Trophoblast cell (in vitro differentiated cells and primary cell): ENCODE results near the gene SECTM1.

Source experiments
- DNase-seq, 2 donors: peaks; one replicate each; pipeline ENCODE4 v3.0.0-alpha.2; 2016
- H2AFZ ChIP-seq: 2 replicates; pipeline ENCODE4 v1.6.1; 2013; ENCODE audit warnings: low read length, moderate library complexity, mild to moderate bottlenecking; ENCODE audit not compliant: insufficient read depth, poor library complexity
- H2AK5ac ChIP-seq: 2 replicates; pipeline ENCODE4 v1.6.1; 2013; ENCODE audit warnings: mild to moderate bottlenecking, low read length
- H2BK120ac ChIP-seq: 2 replicates; pipeline ENCODE4 v1.6.1; 2013; ENCODE audit warnings: low read length, mild to moderate bottlenecking, moderate library complexity; ENCODE audit not compliant: insufficient read depth, poor library complexity
- H2BK12ac ChIP-seq: 2 replicates; pipeline ENCODE4 v1.6.1; 2013; ENCODE audit warnings: mild to moderate bottlenecking, low read length, moderate library complexity
- H2BK5ac ChIP-seq: 2 replicates; pipeline ENCODE4 v1.6.1; 2013; ENCODE audit warnings: low read length, low read depth, moderate library complexity, mild to moderate bottlenecking; ENCODE audit not compliant: poor library complexity
- H3K14ac ChIP-seq: 2 replicates; pipeline ENCODE4 v1.6.1; 2013; ENCODE audit warnings: mild to moderate bottlenecking, low read length
- H3K18ac ChIP-seq: 2 replicates; pipeline ENCODE4 v1.6.1; 2013; ENCODE audit warnings: mild to moderate bottlenecking, low read length
- H3K23ac ChIP-seq: 2 replicates; pipeline ENCODE4 v1.6.1; 2013; ENCODE audit warnings: low read length
- H3K27ac ChIP-seq: 2 replicates; pipeline ENCODE4 v1.5.1; 2013; ENCODE audit warnings: low read depth, mild to moderate bottlenecking, inconsistent platforms, low read length, moderate library complexity
- H3K27me3 ChIP-seq: 2 replicates; pipeline ENCODE4 v1.6.1; 2013; ENCODE audit warnings: inconsistent platforms, mild to moderate bottlenecking, low read length, moderate library complexity; ENCODE audit not compliant: insufficient read depth
- H3K36me3 ChIP-seq, 2 experiments: 1 replicate in 1 of 2; 2 replicates in 1 of 2; pipeline ENCODE4 v1.6.1; 2013; ENCODE audit warnings: low read length in 2 of 2, mild to moderate bottlenecking in 2 of 2, moderate library complexity in 1 of 2; ENCODE audit not compliant: insufficient read depth in 2 of 2, control insufficient read depth in 1 of 2
- H3K4ac ChIP-seq: 2 replicates; pipeline ENCODE4 v1.6.1; 2013; ENCODE audit warnings: low read depth, mild to moderate bottlenecking, low read length, moderate library complexity
- H3K4me1 ChIP-seq, 2 experiments: 1 replicate in 1 of 2; 2 replicates in 1 of 2; pipeline ENCODE4 v1.6.1; 2013; ENCODE audit warnings: low read length in 2 of 2, mild to moderate bottlenecking in 2 of 2, moderate library complexity in 1 of 2; ENCODE audit not compliant: insufficient read depth in 2 of 2, control insufficient read depth in 1 of 2
- H3K4me2 ChIP-seq: 2 replicates; pipeline ENCODE4 v1.6.1; 2013; ENCODE audit warnings: inconsistent platforms, mild to moderate bottlenecking, low read length, moderate library complexity
- H3K4me3 ChIP-seq: 2 replicates; pipeline ENCODE4 v1.5.1; 2013; ENCODE audit warnings: mild to moderate bottlenecking, low read depth, low read length, inconsistent platforms
- H3K79me1 ChIP-seq: one replicate; pipeline ENCODE4 v1.6.1; 2013; ENCODE audit warnings: low read length
- H3K79me2 ChIP-seq: 2 replicates; pipeline ENCODE4 v1.6.1; 2013; ENCODE audit warnings: low read length, mild to moderate bottlenecking; ENCODE audit not compliant: control insufficient read depth, insufficient read depth, poor library complexity
- H3K9ac ChIP-seq: 2 replicates; pipeline ENCODE4 v1.6.1; 2013; ENCODE audit warnings: mild to moderate bottlenecking, low read length
- H3K9me3 ChIP-seq: 2 replicates; pipeline ENCODE4 v1.6.1; 2013; ENCODE audit warnings: low read depth, mild to moderate bottlenecking, control low read depth, inconsistent platforms, low read length; ENCODE audit not compliant: insufficient read depth
- H4K12ac ChIP-seq: 2 replicates; pipeline ENCODE4 v1.6.1; 2013; ENCODE audit warnings: low read depth, mild to moderate bottlenecking, low read length, moderate library complexity
- H4K8ac ChIP-seq: 2 replicates; pipeline ENCODE4 v1.6.1; 2013; ENCODE audit warnings: low read depth, mild to moderate bottlenecking, low read length, moderate library complexity
- H4K91ac ChIP-seq: one replicate; pipeline ENCODE4 v1.6.1; 2013; ENCODE audit warnings: low read depth, mild to moderate bottlenecking, low read length, moderate library complexity
- WGBS: extraction: QIAGEN DNeasy Blood & Tissue Kit; methylation state at CpG from one replicate; pipeline ENCODE4 v1.1.7; 2013; ENCODE audit warnings: missing lambda C conversion rate; ENCODE audit not compliant: insufficient read length, insufficient coverage; ENCODE audit errors: extremely low coverage; 5-methylcytosine and 5-hydroxymethylcytosine counted together

The SECTM1 gene

DNA sequence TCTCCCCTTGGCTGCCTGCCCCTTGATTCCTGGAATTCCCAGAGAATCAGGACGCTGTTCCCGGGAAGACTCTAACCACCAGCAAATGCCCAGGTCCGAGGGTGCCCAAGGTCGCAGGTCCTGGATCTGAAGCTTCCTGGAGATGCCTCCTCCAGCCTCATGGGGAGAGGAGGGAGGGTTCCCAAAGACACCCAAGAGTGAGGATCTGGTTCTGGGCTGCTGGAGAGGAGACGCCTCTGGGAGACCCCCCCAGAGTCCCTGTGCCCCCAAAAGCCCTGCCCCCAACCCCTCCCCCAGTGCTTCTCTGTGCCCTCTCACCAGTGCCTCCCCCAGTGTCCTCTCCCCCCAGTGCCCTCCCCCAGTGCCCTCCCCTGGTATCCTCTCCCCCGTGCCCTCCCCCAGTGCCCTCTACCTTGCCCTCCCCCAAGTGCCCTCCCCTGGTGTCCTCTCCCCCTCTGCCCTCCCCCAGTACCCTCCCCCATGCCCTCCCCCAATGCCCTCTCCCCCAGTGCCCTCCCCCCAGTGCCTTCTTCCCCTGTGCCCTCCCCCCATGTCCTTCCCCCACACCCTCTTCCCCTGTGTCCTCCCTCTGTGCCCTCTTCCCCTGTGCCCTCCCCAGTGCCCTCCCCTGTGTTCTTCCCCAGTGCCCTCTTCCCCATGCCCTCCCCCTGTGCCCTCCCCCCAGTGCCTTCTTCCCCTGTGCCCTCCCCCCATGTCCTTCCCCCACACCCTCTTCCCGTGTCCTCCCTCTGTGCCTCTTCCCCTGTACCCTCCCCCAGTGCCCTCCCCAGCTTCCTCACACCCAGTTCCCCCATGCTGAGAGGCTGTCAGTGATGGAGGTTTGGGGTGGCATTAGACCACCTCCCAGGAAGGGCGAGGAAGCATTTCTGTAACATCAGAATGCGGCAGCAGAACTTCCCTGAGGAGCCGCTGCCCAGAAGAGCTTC is 6.3 kb upstream of the SECTM1 start:
- peaks cover 14 to 24% of the 10 kb centered on the region in 2 experiments for H3K4me1 ChIP-seq
- H3K27ac ChIP-seq, result peak overlapping the region; percentile 75
- peak overlapping the region; percentile 52 for H3K4me2 ChIP-seq
- peak overlapping the region; percentile 97 for H3K18ac ChIP-seq
- peak overlapping the region; percentile 42 for H3K4me3 ChIP-seq
- peak overlapping the region; percentile 82 for H2BK120ac ChIP-seq
- H4K91ac ChIP-seq, result peak overlapping the region; percentile 80
- H2BK5ac ChIP-seq, result peak overlapping the region; percentile 58
- H3K79me1 ChIP-seq, result peaks cover 14% of the 10 kb centered on the region
- H3K14ac ChIP-seq, result peak overlapping the region; percentile 52
- H3K27me3 ChIP-seq, result peaks cover 1% of the 10 kb centered on the region
- H3K4ac ChIP-seq, result peak overlapping the region; percentile 96
- H3K9ac ChIP-seq, result peak overlapping the region; percentile 2
- H2AFZ ChIP-seq, result peak overlapping the region; percentile 55
- H4K8ac ChIP-seq, result peak overlapping the region; percentile 78
- no peak overlapping the region for H3K23ac ChIP-seq
- H3K9me3 ChIP-seq, result peaks cover 8% of the 10 kb centered on the region
- H2AK5ac ChIP-seq, result peak overlapping the region; percentile 93
- H4K12ac ChIP-seq, result peak overlapping the region; percentile 29
- no peak for DNase-seq
- H3K36me3 ChIP-seq, result no peaks in the 10 kb centered on the region
- H2BK12ac ChIP-seq, result peak overlapping the region; percentile 96
- WGBS, result no CpG with 5 or more reads among the region's 10 CpGs
- peaks cover 8% of the 10 kb centered on the region for H3K79me2 ChIP-seq

DNA sequence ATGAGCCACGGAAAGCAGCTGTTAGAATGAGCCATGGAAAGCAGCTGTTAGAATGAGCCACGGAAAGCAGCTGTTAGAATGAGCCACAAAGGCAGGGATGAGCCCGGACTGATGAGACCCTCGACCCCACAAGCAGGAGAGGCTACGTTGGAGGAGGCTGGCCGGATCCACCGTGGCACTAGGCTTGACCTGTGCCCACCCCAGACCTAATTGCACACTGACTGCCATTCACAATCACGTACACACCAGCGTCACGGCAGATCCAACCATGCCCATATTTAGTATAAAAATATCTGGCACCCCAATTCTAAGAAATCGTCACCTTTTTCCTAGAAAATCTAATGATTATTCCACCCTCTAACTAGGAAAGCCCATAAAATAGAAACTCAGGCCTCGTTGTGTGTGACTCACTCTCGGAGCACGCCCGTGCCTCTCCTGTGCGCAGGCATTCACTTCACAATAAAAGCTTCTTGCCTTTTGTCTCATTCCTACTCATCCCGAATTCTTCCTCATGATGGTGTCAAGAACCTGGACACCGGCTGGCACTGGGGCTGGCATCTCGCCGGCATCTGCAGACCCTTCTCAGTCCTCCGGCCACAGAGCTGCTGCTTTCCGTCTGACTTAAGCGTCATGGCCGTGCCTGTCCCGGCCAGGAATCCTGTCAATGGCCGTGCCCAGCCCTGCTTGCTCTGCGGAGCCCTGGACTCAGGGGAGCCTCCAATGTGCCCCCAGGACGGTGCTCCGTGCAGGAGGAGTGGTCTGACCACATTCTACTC is 5.5 kb upstream of the SECTM1 start:
- WGBS, result no CpG with 5 or more reads among the region's 29 CpGs
- peak overlapping the region; percentile 79 for H3K14ac ChIP-seq
- H2AFZ ChIP-seq, result peak overlapping the region; percentile 55
- H2BK5ac ChIP-seq, result peak overlapping the region; percentile 58
- H3K27me3 ChIP-seq, result peaks cover 10% of the 10 kb centered on the region
- peak overlapping the region; percentile 96 for H3K4ac ChIP-seq
- peak overlapping the region; percentile 93 for H2AK5ac ChIP-seq
- DNase-seq, result peak; percentile 43 to 65
- peak overlapping the region; percentile 75 for H3K27ac ChIP-seq
- peak overlapping the region; percentile 89 for H4K91ac ChIP-seq
- H3K9ac ChIP-seq, result peak overlapping the region; percentile 2
- peak overlapping the region; percentile 97 for H3K18ac ChIP-seq
- H3K4me2 ChIP-seq, result peak overlapping the region; percentile 52
- peak overlapping the region; percentile 85 for H2BK120ac ChIP-seq
- peak overlapping the region; percentile 29 for H4K12ac ChIP-seq
- peaks cover 13% of the 10 kb centered on the region for H3K9me3 ChIP-seq
- peak overlapping the region; percentile 42 for H3K4me3 ChIP-seq
- H3K23ac ChIP-seq, result no peak overlapping the region
- peaks cover 8% of the 10 kb centered on the region for H3K79me2 ChIP-seq
- peak overlapping the region; percentile 96 for H2BK12ac ChIP-seq
- peaks cover 11% of the 10 kb centered on the region for H3K79me1 ChIP-seq
- peaks cover 11 to 16% of the 10 kb centered on the region in 2 experiments for H3K4me1 ChIP-seq
- peak overlapping the region; percentile 78 for H4K8ac ChIP-seq
- H3K36me3 ChIP-seq, result no peaks in the 10 kb centered on the region

DNA sequence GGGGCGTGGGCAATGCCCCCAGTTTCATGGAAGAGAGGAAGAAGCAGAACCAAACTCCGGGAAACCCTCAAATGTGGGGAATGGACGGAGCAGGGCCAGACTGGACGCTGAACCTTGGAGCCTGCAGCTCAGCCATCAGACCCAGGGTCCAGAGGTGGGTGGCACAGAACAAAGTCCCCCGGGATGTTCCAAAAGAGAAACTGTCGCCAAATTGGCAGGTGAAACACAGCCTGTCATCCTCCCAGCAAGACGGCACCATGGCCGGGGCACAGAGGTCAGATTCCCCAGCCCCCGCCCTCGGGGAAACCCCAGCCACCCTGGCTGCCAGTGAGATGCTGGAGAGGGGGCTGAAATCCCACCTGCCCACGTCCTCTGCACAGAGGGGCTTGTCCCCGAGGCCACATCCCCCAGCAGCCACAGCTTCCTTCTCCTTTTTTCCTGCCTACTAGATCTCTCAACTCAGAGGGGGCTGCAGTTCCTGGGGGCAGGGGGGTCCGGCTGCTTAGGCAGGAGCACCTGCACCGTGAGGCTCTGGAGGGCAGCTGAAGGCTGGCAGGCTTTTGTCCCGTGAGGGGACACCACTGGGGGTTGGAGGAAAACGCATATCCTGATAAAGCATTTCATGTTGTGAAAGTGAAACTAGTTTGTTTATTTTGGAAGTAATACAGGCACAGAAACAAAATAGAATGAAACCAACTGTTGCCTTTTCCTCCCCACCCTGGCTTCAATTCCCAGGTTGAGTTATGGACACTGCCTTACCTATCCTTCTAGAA is 1.2 kb upstream of the SECTM1 start:
- no peaks in the 10 kb centered on the region for H3K36me3 ChIP-seq
- peaks cover 8% of the 10 kb centered on the region for H3K9me3 ChIP-seq
- H2AFZ ChIP-seq, result no peak overlapping the region
- no peak overlapping the region for H4K8ac ChIP-seq
- H3K79me2 ChIP-seq, result peaks cover 8% of the 10 kb centered on the region
- no peak overlapping the region for H3K9ac ChIP-seq
- H3K4me3 ChIP-seq, result peak overlapping the region; percentile 12
- H2BK5ac ChIP-seq, result no peak overlapping the region
- no CpG with 5 or more reads among the region's 16 CpGs for WGBS
- no peak overlapping the region for H3K18ac ChIP-seq
- peaks cover 11% of the 10 kb centered on the region for H3K79me1 ChIP-seq
- H3K27me3 ChIP-seq, result peaks cover 29% of the 10 kb centered on the region
- no peak overlapping the region for H3K4ac ChIP-seq
- H3K27ac ChIP-seq, result no peak overlapping the region
- H2BK120ac ChIP-seq, result no peak overlapping the region
- no peak overlapping the region for H3K23ac ChIP-seq
- H4K91ac ChIP-seq, result no peak overlapping the region
- no peak overlapping the region for H3K4me2 ChIP-seq
- DNase-seq, result no peak
- no peak overlapping the region for H3K14ac ChIP-seq
- H2AK5ac ChIP-seq, result no peak overlapping the region
- no peak overlapping the region for H4K12ac ChIP-seq
- no peak overlapping the region for H2BK12ac ChIP-seq
- H3K4me1 ChIP-seq, result peaks cover 20 to 25% of the 10 kb centered on the region in 2 experiments

GRCh38 chr17:82334204-82334621 is 647 bp upstream of the SECTM1 start:
- Histone ChIP-seq H2BK12ac (no peak overlapping the region), H2AK5ac (peak overlapping the region; percentile 8), H3K27me3 (peaks cover 30% of the 10 kb centered on the region), H3K4me1 (peaks cover 15 to 20% of the 10 kb centered on the region in 2 experiments), H4K12ac (no peak overlapping the region), H3K27ac (no peak overlapping the region), H3K4me3 (no peak overlapping the region), H3K9ac (no peak overlapping the region), H3K36me3 (no peaks in the 10 kb centered on the region), H3K23ac (no peak overlapping the region), H3K9me3 (peaks cover 8% of the 10 kb centered on the region), H3K79me1 (peaks cover 7% of the 10 kb centered on the region), H4K91ac (no peak overlapping the region), H2BK5ac (no peak overlapping the region), H3K4me2 (no peak overlapping the region), H2AFZ (no peak overlapping the region), H3K4ac (no peak overlapping the region), H2BK120ac (no peak overlapping the region), H3K18ac (no peak overlapping the region), H4K8ac (no peak overlapping the region), H3K14ac (no peak overlapping the region), H3K79me2 (peaks cover 3% of the 10 kb centered on the region)
- no CpG with 5 or more reads among the region's 25 CpGs for WGBS
- DNase-seq, result no peak
